SK-N-SH (cell line): ENCODE data around the gene IL13. TPM values are rescaled to one million over a fixed set of nuclear protein-coding genes. Genes with fewer than 3 reads are reported as not detected.
A peak's percentile ranks its signal among the peaks of the same experiment; 100 is the strongest.

Experiments used
- CTCF ChIA-PET: fragments of 300-600, 350-600 bp; formaldehyde crosslinking; extraction: SDS; loops from one replicate; lab custom pipeline; 2021; lab: Yijun Ruan, JAX
- POLR2A ChIA-PET: fragments of 350-600 bp; sonication (Branson Sonifier 250); formaldehyde crosslinking; extraction: SDS; loops from one replicate; lab custom pipeline; 2020; ENCODE audit warnings: antibody characterized with exemption, inconsistent platforms; lab: Yijun Ruan, JAX
- DNase-seq: peaks from one replicate; pipeline ENCODE4 v3.0.0; 2012
- H2AFZ ChIP-seq: fragments of 200-600 bp; sonication (generic); 2 replicates; pipeline ENCODE4 v1.8.1; 2016; ENCODE audit warnings: antibody characterized with exemption, mild to moderate bottlenecking, low read depth
- H3F3A ChIP-seq: fragments of 200-600 bp; sonication (generic); replicated peaks from 2 replicates; pipeline ENCODE3; 2016; ENCODE audit warnings: antibody characterized with exemption, mild to moderate bottlenecking; ENCODE audit not compliant: insufficient read depth
- H3K27ac ChIP-seq, 2 experiments: fragments of 200-500 bp in 1 of 2; fragments of 200-600 bp in 1 of 2; sonication (Bioruptor generic) in 1 of 2; sonication (generic), shearing (Covaris generic) in 1 of 2; 2 replicates each; pipeline versions ENCODE4 v1.5.1 to v1.6.1; 2014 to 2016; ENCODE audit warnings: low read depth in 2 of 2, inconsistent platforms in 1 of 2, low read length in 1 of 2, mild to moderate bottlenecking in 1 of 2, mixed read lengths in 1 of 2
- H3K27me3 ChIP-seq: fragments of 200-600 bp; sonication (generic), shearing (Covaris generic); 2 replicates; pipeline ENCODE4 v1.6.1; 2016; ENCODE audit warnings: mixed run types; ENCODE audit not compliant: insufficient read depth
- H3K36me3 ChIP-seq, 2 experiments: fragments of 200-500 bp in 1 of 2; fragments of 200-600 bp in 1 of 2; sonication (Bioruptor generic) in 1 of 2; sonication (generic) in 1 of 2; replicated peaks in 1 of 2; 2 replicates each; pipeline versions ENCODE3 to v1.5.1; 2014 to 2016; ENCODE audit warnings: low read length in 1 of 2, mild to moderate bottlenecking in 1 of 2; ENCODE audit not compliant: insufficient read depth in 2 of 2, control insufficient read depth in 1 of 2
- H3K4me1 ChIP-seq, 2 experiments: fragments of 200-500 bp in 1 of 2; fragments of 200-600 bp in 1 of 2; sonication (Bioruptor generic) in 1 of 2; sonication (generic), shearing (Covaris generic) in 1 of 2; 2 replicates each; pipeline versions ENCODE4 v1.5.1 to v1.6.1; 2014 to 2016; ENCODE audit warnings: low read depth in 1 of 2, low read length in 1 of 2, mixed run types in 1 of 2; ENCODE audit not compliant: insufficient read depth in 2 of 2, control insufficient read depth in 1 of 2
- H3K4me2 ChIP-seq: fragments of 200-600 bp; sonication (generic), shearing (Covaris generic); 2 replicates; pipeline ENCODE4 v1.6.1; 2017; ENCODE audit warnings: mixed run types
- H3K4me3 ChIP-seq, 2 experiments: fragments of 200-500 bp in 1 of 2; fragments of 200-600 bp in 1 of 2; sonication (Bioruptor generic) in 1 of 2; sonication (generic), shearing (Covaris generic) in 1 of 2; 2 replicates each; pipeline versions ENCODE4 v1.5.1 to v1.8.1; 2014 to 2016; ENCODE audit warnings: low read depth in 2 of 2, inconsistent platforms in 1 of 2, low read length in 1 of 2, mild to moderate bottlenecking in 1 of 2, mixed read lengths in 1 of 2, moderate library complexity in 1 of 2
- H3K79me2 ChIP-seq: fragments of 200-600 bp; sonication (generic); 2 replicates; pipeline ENCODE4 v1.8.1; 2017; ENCODE audit warnings: mild to moderate bottlenecking; ENCODE audit not compliant: insufficient read depth
- H3K9ac ChIP-seq: fragments of 200-600 bp; sonication (generic); 2 replicates; pipeline ENCODE4 v1.6.1; 2017; ENCODE audit warnings: mixed run types
- H3K9me2 ChIP-seq: fragments of 200-600 bp; sonication (generic); 2 replicates; pipeline ENCODE4 v1.6.1; 2017; ENCODE audit warnings: mixed run types
- H3K9me3 ChIP-seq: fragments of 200-600 bp; sonication (generic); 2 replicates; pipeline ENCODE4 v1.6.1; 2017; ENCODE audit warnings: mixed run types, mild to moderate bottlenecking, moderate library complexity
- H4K20me1 ChIP-seq: fragments of 200-600 bp; sonication (generic); 2 replicates; pipeline ENCODE4 v1.6.1; 2017; ENCODE audit warnings: mild to moderate bottlenecking, mixed run types; ENCODE audit not compliant: insufficient read depth
- CTCF ChIP-seq: fragments of 200-600 bp; sonication (generic); IDR thresholded peaks from 2 replicates; pipeline ENCODE4 v1.6.1; 2017; ENCODE audit warnings: antibody characterized with exemption, mild to moderate bottlenecking, moderate library complexity
- EP300 ChIP-seq, 2 experiments: IDR thresholded peaks; 2 replicates each; pipeline versions ENCODE4 v1.4.0 to v1.6.1; 2012; ENCODE audit warnings: borderline replicate concordance in 1 of 2, low read depth in 1 of 2, low read length in 1 of 2
- FOXJ3 ChIP-seq: sonication (generic); formaldehyde crosslinking; IDR thresholded peaks from 2 replicates; pipeline ENCODE4 v1.5.1; 2020; ENCODE audit warnings: mild to moderate bottlenecking, missing genetic modification reagents
- GABPA ChIP-seq: IDR thresholded peaks from 2 replicates; pipeline ENCODE4 v1.4.0; 2012; ENCODE audit warnings: low read depth, mild to moderate bottlenecking
- IRF3 ChIP-seq: fragments of 150-350 bp; IDR thresholded peaks from 2 replicates; pipeline ENCODE4 v1.6.1; 2016; ENCODE audit warnings: mild to moderate bottlenecking, low read depth, low read length
- MAX ChIP-seq: IDR thresholded peaks from 2 replicates; pipeline ENCODE4 v1.4.0; 2012; ENCODE audit warnings: low read depth
- MEF2A ChIP-seq: IDR thresholded peaks from 2 replicates; pipeline ENCODE4 v1.4.0; 2012; ENCODE audit warnings: low read depth, borderline replicate concordance
- NFIC ChIP-seq: IDR thresholded peaks from 2 replicates; pipeline ENCODE4 v1.4.0; 2012; ENCODE audit warnings: borderline replicate concordance
- PBX3 ChIP-seq: IDR thresholded peaks from 2 replicates; pipeline ENCODE4; 2012
- POLR2AphosphoS5 ChIP-seq: IDR thresholded peaks from 2 replicates; pipeline ENCODE4 v1.6.1; 2012; ENCODE audit warnings: low read depth, low read length
- SMC3 ChIP-seq: IDR thresholded peaks from 2 replicates; pipeline ENCODE4 v1.6.1; 2012; ENCODE audit warnings: low read depth, low read length, improper control_type of control experiment
- TAF1 ChIP-seq: IDR thresholded peaks from 2 replicates; pipeline ENCODE4 v1.6.1; 2012; ENCODE audit warnings: low read depth, mild to moderate bottlenecking, low read length, moderate library complexity, borderline replicate concordance
- YY1 ChIP-seq: IDR thresholded peaks from 2 replicates; pipeline ENCODE4 v1.4.0; 2012; ENCODE audit warnings: low read depth, mild to moderate bottlenecking
- ZBTB33 ChIP-seq: IDR thresholded peaks from 2 replicates; pipeline ENCODE4 v1.4.0; 2012; ENCODE audit warnings: low read depth, borderline replicate concordance
- WGBS: methylation state at CpG from one replicate; pipeline ENCODE4 v1.1.6; 2017; ENCODE audit warnings: low lambda C conversion rate; 5-methylcytosine and 5-hydroxymethylcytosine counted together
- polyA plus RNA-seq, 3 experiments: library from polyadenylated mRNA; depleted of rRNA; stranded (reverse); fragments of >200 nt; gene quantifications; 2 replicates each; pipeline ENCODE4 v1.2.3, GENCODE V29; 2012

IL13 gene
- polyA plus RNA-seq, 1 of the 3 experiments (the other 2 are of a cell fraction) = 0.08 TPM

GRCh38 chr5:132677191-132677590 lies 19.2 kb downstream of the IL13 start (continued):
- TF ChIP-seq IRF3 = no peak
- TF ChIP-seq FOXJ3 (CRISPR knock-in tag) = no peak
- peak; percentile 64 for TF ChIP-seq CTCF
- no peak for TF ChIP-seq MEF2A
- no peak for TF ChIP-seq ZBTB33
- no peak; the same call in 1 of the 2 replicates for TF ChIP-seq TAF1
- TF ChIP-seq PBX3 = peak; percentile 61
- no peak for TF ChIP-seq YY1
- no peak for TF ChIP-seq SMC3
- TF ChIP-seq MAX = peak; percentile 72
- TF ChIP-seq NFIC = peak; percentile 50; the same call in 1 of the 2 replicates

- Histone ChIP-seq H3K9me2 (no peaks in the 10 kb centered on the region), H3K36me3 (no peaks in the 10 kb centered on the region), H3K9me3 (no peaks in the 10 kb centered on the region), H3F3A (peaks cover 27% of the 10 kb centered on the region), H2AFZ (peak overlapping the region; percentile 19; the same call in 1 of the 2 replicates), H3K4me1 (peaks cover 0 to 26% of the 10 kb centered on the region in 2 experiments; a peak in 3 of 4 replicates), H3K4me3 (no peak overlapping the region), H4K20me1 (no peaks in the 10 kb centered on the region), H3K4me2 (0 out of 2 replicates have a peak overlapping the region, but pooled peaks have one; percentile 17)
- CTCF ChIA-PET = interaction anchor here (0.7 to 1.4 kb wide), 3 partner anchors 11 to 151 kb away, joined by 3 to 4 read pairs (median 3); no protein-coding TSS in a partner anchor
- no peak for DNase-seq
- TF ChIP-seq TAF1 = no peak
- no peak for TF ChIP-seq EP300 (IDR thresholded peaks at IDR 0.05; ENCODE audit: borderline replicate concordance in 1 of 2, low read depth in 1 of 2, low read length in 1 of 2)
- no peak for TF ChIP-seq POLR2AphosphoS5
- TF ChIP-seq SMC3 = no peak
- no peak for TF ChIP-seq GABPA
- TF ChIP-seq, all 33 proteins: peak for 0
- no peak overlapping the region for H3K9ac ChIP-seq
- H3K27me3 ChIP-seq = no peaks in the 10 kb centered on the region
- 87% methylated on average over 15 of the region's 15 CpGs for WGBS
- no peaks in the 10 kb centered on the region for H3K79me2 ChIP-seq
- POLR2A ChIA-PET = no interaction called here
- H3K27ac ChIP-seq = peak overlapping the region in 1 of 2 experiments; percentile 68; a peak in 1 of 4 replicates
Measured at GRCh38 chr5:132677682-132678400, 19.9 kb downstream of the IL13 start.
